NOMO-1 (cell line): Measurements from ENCODE around the gene KRTAP10-2.

Experiments
- DNase-seq, 2 experiments: peaks; one replicate each; lab custom pipeline; 2025; ENCODE audit not compliant: unreplicated experiment in 2 of 2; lab: John Stamatoyannopoulos, UW

KRTAP10-2 gene

GRCh38 chr21:44515359-44516165 is 35.7 kb downstream of the KRTAP10-2 start:
- DNase-seq: no peak

DNA sequence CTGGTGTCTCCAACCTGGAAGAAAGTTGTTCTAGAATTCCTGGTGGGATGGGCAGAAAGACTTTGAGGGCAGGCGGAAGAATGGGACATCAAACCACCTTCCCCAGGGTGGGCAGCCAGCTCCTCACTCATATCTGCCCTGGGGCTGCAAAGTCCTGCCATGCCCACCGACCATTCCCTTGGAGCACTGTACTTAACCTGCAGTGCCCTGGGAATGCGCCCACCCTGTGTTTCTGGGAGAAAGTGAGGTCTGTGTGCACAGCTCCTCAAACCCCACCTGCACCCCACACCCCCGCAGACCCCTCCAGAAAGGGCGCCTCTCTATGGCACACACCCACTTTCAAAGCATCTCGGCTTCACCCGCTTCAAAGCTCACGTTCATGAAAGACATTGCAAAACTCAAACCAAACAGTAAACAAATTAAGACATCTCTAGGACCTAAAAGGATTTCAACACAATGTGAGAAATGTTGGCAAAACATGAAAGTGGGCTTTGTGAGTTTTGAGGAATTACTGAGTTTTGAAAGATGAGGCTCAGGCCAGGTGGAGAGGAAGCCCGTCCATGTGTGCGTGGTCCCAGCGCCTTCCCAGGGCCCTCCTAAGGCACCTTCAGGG is 36.5 kb downstream of the KRTAP10-2 start:
- no peak for DNase-seq

- DNase-seq: no peak
These were observed 37.1 kb downstream of the KRTAP10-2 start for GRCh38 chr21:44514218-44514520.

GRCh38 chr21:44513389-44514217 is 37.7 kb downstream of the KRTAP10-2 start:
- no peak for DNase-seq

DNA sequence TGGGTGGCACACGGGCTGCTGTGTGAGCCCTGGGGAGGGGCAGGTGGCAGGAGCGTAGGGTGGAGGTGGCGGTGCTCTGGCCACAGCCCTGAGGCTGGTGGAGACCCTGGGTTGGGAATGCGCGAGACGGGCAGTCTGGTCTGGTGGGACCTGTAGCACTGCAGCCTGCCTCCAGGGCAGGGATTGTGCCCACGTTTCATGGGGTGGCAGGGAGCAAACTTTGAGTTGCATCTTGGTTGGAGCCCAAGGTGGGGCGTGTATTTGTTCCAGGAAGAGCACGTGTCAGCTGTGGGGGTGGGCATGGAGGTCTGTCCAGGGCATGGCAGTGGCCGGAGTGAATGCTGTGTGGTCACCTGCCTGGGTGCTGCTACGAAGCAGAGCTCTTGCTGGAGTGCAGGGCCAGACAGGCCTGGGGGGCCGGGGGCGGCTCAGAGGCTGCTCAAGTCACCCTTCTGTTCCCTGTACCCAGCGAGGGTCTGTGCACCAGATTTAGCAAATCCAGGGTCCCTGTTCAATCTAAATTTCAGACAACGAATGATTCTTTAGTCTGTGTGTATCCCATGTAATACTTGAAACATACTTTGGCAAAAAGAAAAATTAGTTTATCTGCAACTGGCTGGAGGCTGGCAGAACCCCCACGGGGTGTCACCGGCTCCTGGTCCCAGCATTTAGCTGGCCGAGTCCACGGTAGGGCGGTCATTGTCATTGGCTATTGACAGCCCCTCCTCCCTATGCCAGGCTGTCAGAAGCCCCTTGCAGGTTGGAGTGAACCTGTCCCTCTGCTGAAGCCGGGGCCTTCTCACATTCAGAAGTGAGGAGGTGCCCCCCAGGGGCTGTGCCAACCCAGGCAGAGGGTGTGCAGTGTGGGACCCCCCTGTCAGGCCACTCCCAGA is 38.6 kb downstream of the KRTAP10-2 start:
- DNase-seq: no peak

GRCh38 chr21:44511938-44512275 is 39.4 kb downstream of the KRTAP10-2 start:
- no peak for DNase-seq

DNA sequence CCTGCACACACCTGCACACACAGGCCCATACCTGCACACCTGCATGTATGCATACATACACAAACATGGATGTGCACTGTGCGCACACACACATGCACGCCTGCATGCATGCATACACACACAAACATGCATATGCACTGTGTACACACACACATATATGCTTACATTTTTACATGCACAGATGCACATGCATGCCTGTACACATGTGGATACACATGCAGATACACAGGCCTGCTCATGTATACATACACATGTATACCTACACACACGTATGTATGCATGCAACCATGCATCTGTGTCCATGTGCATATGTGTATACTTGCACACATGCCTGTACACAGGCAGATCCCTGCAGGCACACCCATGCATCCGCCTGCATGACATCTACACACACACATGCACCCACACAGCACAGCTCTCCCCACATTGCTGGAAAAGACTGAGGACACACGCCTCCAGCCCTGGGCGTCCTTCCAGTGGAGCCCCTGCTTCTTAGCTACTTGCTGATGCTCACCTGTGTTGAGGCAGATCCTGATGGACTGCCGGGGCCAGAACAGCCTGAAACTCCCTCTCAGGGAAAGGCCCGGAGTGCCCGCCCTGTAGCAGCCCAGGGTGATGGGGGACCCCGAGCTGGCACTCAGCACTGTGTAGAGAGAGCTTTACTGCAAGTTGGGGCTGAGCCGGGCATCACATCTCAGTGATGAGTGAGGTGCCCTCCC is 39.9 kb downstream of the KRTAP10-2 start:
- no peak for DNase-seq

DNA sequence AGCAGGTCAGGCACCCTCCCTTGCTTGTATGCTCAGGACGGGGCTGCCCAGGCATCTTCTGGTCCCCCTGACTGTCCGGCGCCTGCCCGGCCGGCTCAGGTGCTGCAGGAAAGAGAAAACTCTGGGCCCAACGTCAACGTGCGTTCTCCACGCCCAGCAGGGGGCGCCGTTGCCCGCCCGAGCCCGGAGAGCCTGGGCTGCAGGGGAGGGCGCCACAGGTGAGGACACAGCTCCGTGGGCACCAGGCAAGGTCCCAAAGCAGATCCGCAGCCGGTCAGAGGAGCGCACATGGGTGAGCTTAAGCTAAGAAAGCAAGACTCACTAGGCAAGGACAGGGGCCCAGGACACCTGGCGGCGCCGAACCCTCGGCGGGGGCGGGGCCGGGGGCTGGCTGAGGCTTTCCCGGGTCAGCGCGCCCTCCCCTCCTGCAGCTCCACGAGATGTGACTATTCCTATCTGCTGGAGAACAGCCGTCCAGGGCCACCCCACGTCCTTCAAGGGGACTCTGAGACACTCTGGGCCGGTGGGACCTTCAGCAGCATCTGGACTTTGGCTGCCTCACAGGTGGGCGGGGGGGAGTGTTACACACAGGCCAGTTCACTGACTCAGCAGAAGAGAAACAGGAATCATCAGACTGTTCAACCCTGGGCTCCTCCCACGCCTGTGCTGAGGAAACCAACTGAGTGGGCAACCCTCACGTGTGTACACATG is 40.6 kb downstream of the KRTAP10-2 start:
- peak; percentile 26 to 46 for DNase-seq

- DNase-seq: no peak
These were observed 41.2 kb downstream of the KRTAP10-2 start for GRCh38 chr21:44510109-44510507.

GRCh38 chr21:44509539-44509938 is 41.8 kb downstream of the KRTAP10-2 start:
- no peak for DNase-seq

DNA sequence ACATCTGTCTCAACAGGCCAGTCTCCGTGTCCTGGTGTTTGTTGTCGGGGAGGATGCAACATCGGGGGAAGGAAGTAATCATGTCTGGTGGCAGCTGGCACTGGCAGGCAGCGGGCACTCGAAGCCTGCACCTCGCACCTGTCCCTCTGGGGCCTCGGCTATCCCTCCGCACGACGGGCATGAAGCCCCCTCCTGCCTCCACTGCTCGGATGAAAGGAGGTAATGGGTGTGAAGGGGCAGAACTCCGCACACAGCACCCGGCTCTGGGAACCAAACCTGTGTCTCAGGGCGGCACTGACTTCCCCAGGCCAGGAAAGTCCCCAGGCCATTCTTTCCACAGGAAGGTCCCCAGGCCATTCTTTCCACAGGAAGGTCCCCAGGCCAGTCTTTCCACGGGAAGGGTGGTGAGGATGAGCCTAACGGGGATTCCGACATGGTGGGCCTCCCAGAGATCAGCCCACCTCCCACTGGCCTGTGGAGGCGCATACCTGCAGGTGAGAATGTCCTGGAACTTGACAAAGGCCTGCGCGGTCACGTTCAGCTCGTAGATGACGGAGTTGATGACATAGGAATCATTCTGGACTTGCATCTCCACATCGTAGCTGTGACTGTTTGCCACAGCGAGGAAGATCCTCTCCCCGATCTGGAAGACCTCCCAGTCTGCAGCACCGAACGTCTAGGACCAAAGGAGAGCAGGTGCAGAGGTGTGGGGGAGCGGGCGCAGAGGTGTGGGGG is 42.4 kb downstream of the KRTAP10-2 start:
- DNase-seq: no peak

DNA sequence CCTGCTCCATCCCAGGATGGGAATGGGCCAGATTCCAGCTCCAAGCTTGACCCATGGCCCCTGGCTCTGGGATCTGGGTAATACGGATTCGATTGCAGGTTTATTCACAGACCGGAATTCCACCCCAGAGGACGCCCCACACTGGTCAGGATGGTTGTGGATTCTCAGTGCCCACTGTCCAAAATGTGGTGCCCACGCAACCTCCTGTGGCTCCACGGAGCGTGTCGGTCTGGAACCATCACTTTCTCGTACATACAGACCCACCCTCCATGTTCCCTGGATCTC is 42.9 kb downstream of the KRTAP10-2 start:
- DNase-seq: no peak

DNA sequence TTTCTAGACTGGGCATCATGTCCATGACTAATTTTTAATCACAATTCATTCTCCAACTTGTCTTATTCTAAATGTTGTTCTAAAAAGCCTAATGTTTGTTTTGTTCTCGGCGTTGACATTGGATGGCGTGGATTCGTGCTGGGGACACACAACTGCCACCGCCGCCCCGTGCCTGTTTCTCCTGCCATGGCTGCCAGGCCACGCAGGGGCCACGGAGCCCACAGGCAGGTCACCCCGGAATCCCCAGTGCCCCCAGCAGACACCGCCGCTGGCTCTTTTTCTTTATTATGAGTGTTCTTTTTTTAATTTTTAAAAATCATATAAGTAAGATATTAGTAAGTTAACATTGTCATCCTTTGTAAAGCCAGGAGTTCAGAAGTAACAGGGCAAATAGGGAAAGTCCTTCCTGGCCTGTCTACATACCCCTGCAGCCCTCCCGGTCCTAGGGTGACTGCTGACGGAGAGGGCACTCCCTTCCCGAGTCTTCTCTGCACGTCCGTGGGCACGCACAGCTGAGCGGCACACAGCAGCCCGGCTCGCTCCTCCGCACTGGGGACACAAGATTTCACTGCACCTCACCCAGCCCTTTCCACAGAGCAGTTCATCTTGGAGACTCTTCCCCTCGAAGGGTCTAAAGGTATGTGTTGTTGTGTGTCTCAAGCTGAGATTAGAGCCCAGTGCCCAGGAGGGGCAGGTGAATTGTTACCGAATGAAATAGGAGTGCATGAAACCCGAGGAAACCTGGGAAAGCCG is 43.5 kb downstream of the KRTAP10-2 start:
- DNase-seq: no peak

DNA sequence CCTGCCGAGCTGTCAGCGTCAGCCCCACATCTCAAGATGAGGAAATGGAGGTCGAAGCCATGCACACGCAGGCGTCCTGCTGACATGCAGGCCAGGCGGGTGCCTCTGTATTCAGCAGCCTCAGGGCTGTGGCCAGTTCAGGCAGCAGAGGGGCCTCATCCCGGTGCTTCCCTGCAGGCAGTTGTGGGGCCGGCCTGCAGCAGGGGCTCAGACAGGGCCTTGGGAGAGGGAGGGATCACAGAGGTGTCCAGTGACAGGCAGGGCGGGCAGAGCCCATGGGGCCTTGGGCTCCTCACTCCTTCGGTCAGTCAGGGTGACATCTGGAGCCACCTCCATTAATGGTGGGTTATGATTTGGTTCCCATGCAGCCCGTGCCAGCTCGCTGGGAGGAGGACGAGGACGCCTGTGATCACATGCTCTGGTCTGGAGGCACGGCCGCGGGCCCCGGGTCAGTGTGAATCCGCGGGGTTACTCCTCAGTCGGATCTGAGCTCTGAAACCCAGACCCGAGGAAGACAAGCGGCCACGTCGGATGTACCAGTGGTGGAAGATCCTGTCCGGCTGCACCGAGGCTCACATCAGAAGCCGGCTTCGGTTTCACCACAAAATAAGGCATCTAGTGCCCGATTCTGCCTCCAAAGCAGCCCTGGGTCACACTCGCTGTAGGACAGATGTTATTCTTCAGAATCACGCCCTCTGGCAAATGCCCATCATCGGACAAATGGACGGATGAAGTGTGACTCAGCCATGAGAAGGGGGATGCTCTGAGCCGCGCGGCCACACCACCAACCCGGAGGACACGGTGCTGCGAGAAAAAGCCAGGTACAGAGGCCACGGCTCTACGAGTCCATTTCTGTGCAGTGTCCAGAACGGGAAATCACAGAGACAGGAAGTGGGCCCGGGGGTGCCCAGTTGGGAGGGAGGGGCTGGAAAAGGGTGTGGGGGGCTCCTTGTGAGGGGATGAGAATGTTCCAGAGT is 44.7 kb downstream of the KRTAP10-2 start:
- DNase-seq: no peak

DNA sequence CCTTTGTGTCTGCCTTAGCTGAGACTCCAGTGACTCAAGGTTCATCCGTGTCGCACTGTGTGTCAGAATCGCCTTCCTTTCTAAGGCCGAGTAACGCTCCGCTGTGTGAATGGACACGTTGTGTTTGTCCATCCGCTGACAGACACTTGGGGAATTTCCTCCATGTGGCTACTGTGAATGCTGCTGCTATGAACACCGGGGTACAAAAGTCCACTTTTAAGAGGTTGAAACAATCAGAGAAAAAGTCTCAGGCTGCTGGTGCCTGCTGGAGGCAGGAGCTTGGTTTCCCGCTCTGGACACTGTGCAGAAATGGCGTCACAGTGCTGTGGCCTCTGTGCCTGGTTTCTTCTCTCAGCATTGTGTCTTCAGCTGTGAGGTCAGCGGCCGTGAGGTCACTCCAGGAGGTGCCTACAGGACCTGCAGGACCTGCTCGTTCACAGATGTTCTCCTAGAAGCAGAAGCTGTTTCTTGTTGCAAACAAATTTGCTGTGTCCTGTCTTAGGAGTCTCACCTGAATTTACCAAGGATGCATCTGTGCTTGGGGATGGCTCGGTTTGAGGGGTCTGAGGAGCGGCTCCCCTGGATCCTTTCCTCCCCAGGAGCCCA is 45.5 kb downstream of the KRTAP10-2 start:
- DNase-seq: no peak

- DNase-seq: no peak
These were observed 47.4 kb downstream of the KRTAP10-2 start for GRCh38 chr21:44503901-44504399.
